HG03521 (cell line): ENCODE data around the gene NOC4L.
A peak's percentile ranks its signal among the peaks of the same experiment; 100 is the strongest.

Experiments
- ATAC-seq: cut with Tn5 transposase; IDR thresholded peaks from one replicate; pipeline ENCODE4 v1.9.1; 2021; ENCODE audit warnings: mild to moderate bottlenecking, moderate library complexity; ENCODE audit not compliant: unreplicated experiment

The NOC4L gene

GRCh38 chr12:132178801-132179401 lies 34.6 kb downstream of the NOC4L start:
- ATAC-seq: no peak

GRCh38 chr12:132179431-132180362 lies 35.4 kb downstream of the NOC4L start:
- no peak for ATAC-seq

- ATAC-seq: no peak
These were observed 36.6 kb downstream of the NOC4L start for GRCh38 chr12:132180648-132181546.

GRCh38 chr12:132181570-132182200 lies 37.4 kb downstream of the NOC4L start:
- no peak for ATAC-seq

GRCh38 chr12:132182206-132182710 lies 38.0 kb downstream of the NOC4L start:
- no peak for ATAC-seq

- ATAC-seq: no peak
These were observed 38.6 kb downstream of the NOC4L start for GRCh38 chr12:132182711-132183365.

- ATAC-seq: no peak
These were observed 41.4 kb downstream of the NOC4L start for GRCh38 chr12:132185705-132186104.

GRCh38 chr12:132186208-132186856 lies 42.1 kb downstream of the NOC4L start:
- no peak for ATAC-seq

GRCh38 chr12:132186857-132187620 lies 42.8 kb downstream of the NOC4L start:
- no peak for ATAC-seq

GRCh38 chr12:132187646-132188450 lies 43.6 kb downstream of the NOC4L start:
- no peak for ATAC-seq

GRCh38 chr12:132188451-132188901 lies 44.2 kb downstream of the NOC4L start:
- no peak for ATAC-seq

- ATAC-seq: no peak
These were observed 44.7 kb downstream of the NOC4L start for GRCh38 chr12:132188916-132189325.

- ATAC-seq: peak; percentile 86
These were observed 45.2 kb downstream of the NOC4L start for GRCh38 chr12:132189378-132190011.

GRCh38 chr12:132190012-132190755 lies 45.9 kb downstream of the NOC4L start:
- no peak for ATAC-seq

GRCh38 chr12:132190834-132191500 lies 46.7 kb downstream of the NOC4L start:
- ATAC-seq: no peak
